Astrocyte (in vitro differentiated cells and primary cell): ENCODE measurements around the gene PFDN1.

Source experiments
- CTCF ChIP-seq: IDR thresholded peaks from 2 replicates; pipeline ENCODE4 v1.5.1; 2011; ENCODE audit warnings: low read depth, mild to moderate bottlenecking, inconsistent platforms, low read length, moderate library complexity; ENCODE audit not compliant: insufficient read depth
- EZH2 ChIP-seq: IDR thresholded peaks from 2 replicates; pipeline ENCODE4 v1.6.1; 2012; ENCODE audit warnings: mild to moderate bottlenecking, low read length, inconsistent platforms; ENCODE audit not compliant: insufficient read depth

GRCh38 chr5:140298183-140298601, 4.7 kb downstream of the PFDN1 start:
- no peak for TF ChIP-seq CTCF
- TF ChIP-seq EZH2 = no peak
